Measurements from ENCODE around the gene MKNK1.

DNA sequence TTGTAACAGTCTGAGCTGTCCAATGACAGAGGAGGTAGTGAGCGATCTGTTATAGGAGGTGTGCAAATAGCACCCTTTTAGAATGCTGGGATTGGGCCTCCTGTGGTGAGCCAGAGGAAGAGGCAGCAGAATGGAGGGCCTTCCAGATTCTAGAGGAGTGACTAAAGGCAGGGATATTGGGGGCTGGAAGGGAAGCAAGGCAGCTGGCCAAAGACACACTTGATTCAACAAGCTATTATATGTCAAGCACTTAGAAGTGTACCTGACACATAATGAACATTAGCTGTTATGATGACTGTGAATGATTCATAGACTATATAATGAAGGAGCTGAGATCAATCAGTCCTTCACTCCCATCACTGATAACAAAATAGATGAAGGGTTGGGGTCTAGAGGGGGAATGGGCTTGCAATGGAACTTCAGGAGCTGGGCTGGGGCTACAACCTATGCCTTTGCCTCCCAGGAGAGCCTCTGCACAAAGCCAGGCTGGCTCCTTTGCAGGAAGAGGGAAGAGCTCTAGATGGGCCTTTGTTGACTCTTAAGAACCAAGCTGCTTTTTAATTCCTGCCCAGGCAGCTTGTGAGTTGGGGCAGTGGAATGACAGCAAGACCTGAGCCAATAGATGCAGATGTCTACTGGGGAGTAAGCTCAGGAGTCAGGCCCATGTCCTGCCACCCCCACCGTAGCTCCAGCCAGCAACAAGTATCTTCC lies 2.3 kb upstream of the MKNK1 start:
- TF ChIP-seq, protein P1, sequence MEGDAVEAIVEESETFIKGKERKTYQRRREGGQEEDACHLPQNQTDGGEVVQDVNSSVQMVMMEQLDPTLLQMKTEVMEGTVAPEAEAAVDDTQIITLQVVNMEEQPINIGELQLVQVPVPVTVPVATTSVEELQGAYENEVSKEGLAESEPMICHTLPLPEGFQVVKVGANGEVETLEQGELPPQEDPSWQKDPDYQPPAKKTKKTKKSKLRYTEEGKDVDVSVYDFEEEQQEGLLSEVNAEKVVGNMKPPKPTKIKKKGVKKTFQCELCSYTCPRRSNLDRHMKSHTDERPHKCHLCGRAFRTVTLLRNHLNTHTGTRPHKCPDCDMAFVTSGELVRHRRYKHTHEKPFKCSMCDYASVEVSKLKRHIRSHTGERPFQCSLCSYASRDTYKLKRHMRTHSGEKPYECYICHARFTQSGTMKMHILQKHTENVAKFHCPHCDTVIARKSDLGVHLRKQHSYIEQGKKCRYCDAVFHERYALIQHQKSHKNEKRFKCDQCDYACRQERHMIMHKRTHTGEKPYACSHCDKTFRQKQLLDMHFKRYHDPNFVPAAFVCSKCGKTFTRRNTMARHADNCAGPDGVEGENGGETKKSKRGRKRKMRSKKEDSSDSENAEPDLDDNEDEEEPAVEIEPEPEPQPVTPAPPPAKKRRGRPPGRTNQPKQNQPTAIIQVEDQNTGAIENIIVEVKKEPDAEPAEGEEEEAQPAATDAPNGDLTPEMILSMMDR (IDR thresholded peaks at IDR 0.05) = no peak
- no peak for TF ChIP-seq ZFX (IDR thresholded peaks at IDR 0.05; ENCODE audit: borderline replicate concordance)
